WTC11 (cell line): ENCODE measurements around the gene RENBP. TPM values are rescaled to one million over a fixed set of nuclear protein-coding genes. Genes with fewer than 3 reads are reported as not detected.

ENCODE experiments used
- ATAC-seq: fragments of 200-7000 bp; cut with Tn5 transposase; 2 replicates; pipeline ENCODE4 v1.10.0; 2021; ENCODE audit warnings: mild to moderate bottlenecking, moderate library complexity
- CTCF ChIA-PET: fragments of 300-600 bp; sonication (Branson Sonifier 250); formaldehyde crosslinking; loops from one replicate; lab custom pipeline; 2021; ENCODE audit warnings: antibody characterized with exemption; lab: Charles Lee
- POLR2A ChIA-PET: fragments of 350-600 bp; sonication (Branson Sonifier 250); formaldehyde crosslinking; loops from one replicate; lab custom pipeline; 2021; ENCODE audit warnings: antibody characterized with exemption; lab: Charles Lee
- DNase-seq: peaks from one replicate; pipeline ENCODE4 v3.0.0; 2021; ENCODE audit warnings: low spot score
- H3K27ac Mint-ChIP-seq: 2 replicates; pipeline ENCODE4 v1.8.0; 2021; ENCODE audit warnings: mixed read lengths
- H3K27me3 Mint-ChIP-seq: 2 replicates; pipeline ENCODE4 v1.8.0; 2021; ENCODE audit warnings: low read depth, mild to moderate bottlenecking, moderate library complexity, mixed read lengths
- H3K36me3 Mint-ChIP-seq: 2 replicates; pipeline ENCODE4 v1.8.0; 2021; ENCODE audit warnings: mixed read lengths
- H3K4me1 Mint-ChIP-seq: 2 replicates; pipeline ENCODE4 v1.8.0; 2022; ENCODE audit warnings: mixed read lengths
- H3K4me3 Mint-ChIP-seq: 2 replicates; pipeline ENCODE4 v1.8.0; 2021; ENCODE audit warnings: mild to moderate bottlenecking, moderate library complexity, mixed read lengths
- H3K9me3 Mint-ChIP-seq: 2 replicates; pipeline ENCODE4 v1.8.0; 2021; ENCODE audit warnings: mixed read lengths
- MXD4 ChIP-seq: fragments of 250-450 bp; sonication (Bioruptor Pico); IDR thresholded peaks from 2 replicates; pipeline ENCODE4 v1.8.0; 2021; ENCODE audit warnings: mild to moderate bottlenecking, moderate library complexity, borderline replicate concordance
- ZNF138 ChIP-seq: sonication (generic); formaldehyde crosslinking; conservative IDR thresholded peaks from 2 replicates; pipeline ENCODE4 v1.8.1; 2022; ENCODE audit warnings: mild to moderate bottlenecking, moderate library complexity, missing genetic modification reagents
- ZNF263 ChIP-seq: sonication (generic); formaldehyde crosslinking; IDR thresholded peaks from 2 replicates; pipeline ENCODE4 v1.8.1; 2022; ENCODE audit warnings: low read depth, mild to moderate bottlenecking, moderate library complexity, missing genetic modification reagents
- microRNA-seq: library from miRNA; unstranded; fragments of <30 nt; microRNA quantifications from one replicate; pipeline ENCODE4 v1.2.0, GENCODE V29; 2022; ENCODE audit warnings: borderline number of aligned reads
- total RNA-seq: library from RNA; stranded (reverse); gene quantifications from 3 replicates; pipeline ENCODE4 v1.2.3, GENCODE V29; 2021

The RENBP gene
- total RNA-seq, 1 experiment from 2014 or later = 14.0 TPM

DNA sequence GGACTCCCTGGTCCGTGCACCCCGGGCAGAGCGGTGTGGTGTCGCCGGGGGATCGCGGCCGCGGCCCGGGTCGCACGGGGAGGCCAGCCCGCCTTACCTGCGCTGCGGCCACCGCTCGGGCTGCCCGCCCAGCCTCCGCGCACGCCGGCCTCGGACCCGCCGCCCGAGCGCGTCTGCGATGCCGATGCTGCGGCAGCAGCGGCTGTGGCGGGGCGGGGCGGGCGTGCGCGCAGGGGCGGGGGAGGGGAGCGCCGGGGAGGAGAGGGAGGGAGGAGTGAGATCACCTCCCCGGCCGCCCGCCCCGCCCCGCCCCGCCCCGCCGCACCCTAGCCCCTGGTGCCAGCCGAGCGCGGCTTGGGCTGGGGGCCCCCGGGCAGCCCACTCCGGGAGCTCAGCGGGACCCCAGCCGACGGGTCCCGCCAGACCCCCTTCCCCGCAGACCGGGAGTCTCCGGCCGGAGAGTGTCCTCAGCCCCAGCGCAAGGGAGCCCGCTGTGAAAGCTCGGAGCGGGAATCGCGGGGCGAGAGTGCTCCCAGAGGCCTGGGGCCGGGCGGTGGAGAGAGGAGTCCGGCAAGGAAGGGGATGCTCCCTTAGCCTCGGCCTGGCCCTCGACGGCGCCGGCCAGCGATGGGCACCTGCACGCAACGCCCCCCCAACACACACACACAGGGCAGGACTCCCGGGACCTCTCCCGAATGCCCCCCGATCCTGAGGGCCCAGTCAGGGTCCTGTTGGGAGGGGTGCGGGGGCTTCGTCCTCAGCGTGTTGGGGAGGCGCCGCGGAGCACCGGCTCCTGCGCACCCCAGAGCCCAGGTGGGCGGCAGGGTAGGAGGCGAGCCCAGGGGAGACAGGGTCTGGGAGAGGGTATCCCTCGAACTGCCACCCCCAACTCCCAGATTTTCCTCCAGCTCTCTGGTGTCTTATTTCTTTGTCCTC is 58.2 kb downstream of the RENBP start, which contains the start of gene L1CAM:
Gene L1CAM, minus strand, starts transcription at position 206 of the 936 bp plus-strand sequence. CDS start 10,337 bp downstream, outside the sequence.
- DNase-seq = peak; percentile 49
- no peaks in the 10 kb centered on the region for H3K36me3 Mint-ChIP-seq
- TF ChIP-seq MXD4 (CRISPR knock-in tag) (no peak), ZNF138 (CRISPR knock-in tag) (no peak), ZNF263 (CRISPR knock-in tag) (peak; percentile 95)
- H3K4me3 Mint-ChIP-seq = peak within 1 kb of the TSS; percentile 68
- H3K27ac Mint-ChIP-seq = no peak within 1 kb of the TSS
- peaks cover 10% of the 10 kb centered on the region for H3K27me3 Mint-ChIP-seq
- peaks cover 24% of the 10 kb centered on the region for H3K4me1 Mint-ChIP-seq
- no peaks in the 10 kb centered on the region for H3K9me3 Mint-ChIP-seq
- CTCF ChIA-PET = interaction anchor here (0.9 to 2.9 kb wide), 8 partner anchors 11 to 217 kb away, joined by 3 to 15 read pairs (median 5); no protein-coding TSS in a partner anchor
- peak; percentile 19 for ATAC-seq
- POLR2A ChIA-PET = interaction anchor here (0.6 to 1.5 kb wide), 4 partner anchors 23 to 237 kb away, joined by 3 to 5 read pairs (median 4); no protein-coding TSS in a partner anchor

Small RNA genes lying within 50 kb of the gene (microRNA-seq; reads per million reads assigned to microRNA genes)
- not detected for gene MIR3202-1
- not detected for gene MIR3202-2

Other genes starting within 250 kb of the RENBP start
- 142 to 150 TPM (median 144 TPM) in 3 replicates for gene BCAP31, start 220.3 kb downstream of the RENBP start, total RNA-seq
- 9.1 to 10.4 TPM (median 9.5 TPM) in 3 replicates for gene ABCD1, start 219.8 kb downstream of the RENBP start, total RNA-seq
- gene PLXNB3, start 180.4 kb downstream of the RENBP start, total RNA-seq = 2.5 to 4.2 TPM (median 2.9 TPM) in 3 replicates
- not detected in 3 replicates for gene SRPK3, start 163.6 kb downstream of the RENBP start, total RNA-seq
- gene IDH3G, start 150.3 kb downstream of the RENBP start, total RNA-seq = 50.4 to 52.9 TPM (median 52.4 TPM) in 3 replicates
- 203 to 237 TPM (median 232 TPM) in 3 replicates for gene SSR4, start 150.0 kb downstream of the RENBP start, total RNA-seq
- gene PDZD4, start 114.1 kb downstream of the RENBP start, total RNA-seq = 120 to 175 TPM (median 161 TPM) in 3 replicates
- 40.2 to 55.2 TPM (median 49.4 TPM) in 3 replicates for gene L1CAM, start 58.5 kb downstream of the RENBP start, total RNA-seq
- gene AVPR2, start 40.0 kb downstream of the RENBP start, total RNA-seq = 0.11 TPM in 1 of 3 replicates, not detected in the others
- gene ARHGAP4, start 18.4 kb downstream of the RENBP start, total RNA-seq = 52.1 to 66.9 TPM (median 65.3 TPM) in 3 replicates
- gene NAA10, start 9.6 kb downstream of the RENBP start, total RNA-seq = 97.1 to 107 TPM (median 101 TPM) in 3 replicates
- 121 to 130 TPM (median 125 TPM) in 3 replicates for gene HCFC1, start 27.2 kb upstream of the RENBP start, total RNA-seq
- gene TMEM187, start 28.1 kb upstream of the RENBP start, total RNA-seq = 8.4 to 12.3 TPM (median 10.1 TPM) in 3 replicates
- 32.1 to 48.0 TPM (median 45.2 TPM) in 3 replicates for gene IRAK1, start 75.3 kb upstream of the RENBP start, total RNA-seq
- 28.7 to 36.2 TPM (median 33.7 TPM) in 3 replicates for gene MECP2, start 153.1 kb upstream of the RENBP start, total RNA-seq
- gene OPN1LW, start 199.6 kb upstream of the RENBP start, total RNA-seq = not detected in 3 replicates
- not detected in 3 replicates for gene OPN1MW, start 238.0 kb upstream of the RENBP start, total RNA-seq